Measurements from ENCODE around the gene TNFAIP3.
A peak's percentile ranks its signal among the peaks of the same experiment; 100 is the strongest.
"Not testable (repeated sequence)": the region's sequence is repeated elsewhere in the genome, so short reads cannot be mapped to it uniquely, and the experiment has no call there.

Gene TNFAIP3

DNA sequence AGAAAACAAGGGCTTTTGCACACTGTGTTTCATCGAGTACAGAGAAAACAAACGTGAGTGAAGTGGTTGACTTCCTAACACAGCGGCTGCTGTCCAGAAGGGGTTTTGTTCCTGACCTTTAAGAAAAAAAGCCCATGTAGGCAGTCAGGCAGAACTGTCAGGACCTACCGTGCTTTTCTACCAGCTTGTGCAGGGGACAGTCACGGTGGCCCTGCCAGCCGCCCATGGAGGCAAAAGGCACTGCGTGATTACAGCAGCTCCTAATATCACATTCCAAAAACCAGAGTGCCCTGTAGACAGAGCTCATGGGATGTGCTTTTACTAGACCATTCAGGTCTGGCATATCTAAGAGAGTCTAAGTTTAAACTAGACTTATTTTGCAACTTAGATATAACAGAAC, 12.2 kb downstream of the TNFAIP3 start:
- DNase-seq, result no peak

DNA sequence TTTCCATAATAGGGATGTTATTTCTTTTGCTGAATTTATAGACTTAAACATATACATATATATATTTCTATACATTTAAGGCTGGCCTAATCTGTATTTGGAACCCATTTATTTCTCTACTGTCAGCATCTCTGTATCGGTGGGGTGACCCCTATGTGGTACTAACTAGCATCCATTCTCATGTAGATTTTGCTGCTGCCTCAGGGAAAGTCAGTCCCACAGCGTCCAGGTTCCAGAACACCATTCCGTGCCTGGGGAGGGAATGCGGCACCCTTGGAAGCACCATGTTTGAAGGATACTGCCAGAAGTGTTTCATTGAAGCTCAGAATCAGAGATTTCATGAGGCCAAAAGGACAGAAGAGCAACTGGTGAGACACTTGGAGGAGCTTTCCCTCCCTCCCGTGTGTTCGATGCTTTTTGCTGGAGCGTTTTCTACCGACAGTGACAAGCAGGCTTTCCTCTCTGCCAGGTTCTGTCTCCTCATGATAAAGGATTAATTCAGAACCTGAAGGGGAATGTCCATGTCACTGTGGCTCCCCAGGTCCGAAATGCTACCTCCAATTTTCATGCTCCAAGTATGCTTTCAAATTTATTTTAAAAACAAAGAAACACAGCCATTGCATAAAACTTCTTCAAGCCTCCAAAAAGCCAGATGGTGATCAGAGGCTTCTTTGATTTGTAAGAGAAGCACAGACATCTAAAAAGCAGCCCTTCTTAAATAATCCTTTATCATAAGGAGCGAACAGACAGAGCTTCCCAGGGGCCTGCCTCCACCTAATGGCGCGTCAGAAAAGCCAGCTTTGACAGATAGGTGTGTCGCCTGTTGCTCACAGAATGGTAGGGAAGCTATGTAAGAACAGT, 13.1 kb downstream of the TNFAIP3 start:
- DNase-seq, result no peak

DNA sequence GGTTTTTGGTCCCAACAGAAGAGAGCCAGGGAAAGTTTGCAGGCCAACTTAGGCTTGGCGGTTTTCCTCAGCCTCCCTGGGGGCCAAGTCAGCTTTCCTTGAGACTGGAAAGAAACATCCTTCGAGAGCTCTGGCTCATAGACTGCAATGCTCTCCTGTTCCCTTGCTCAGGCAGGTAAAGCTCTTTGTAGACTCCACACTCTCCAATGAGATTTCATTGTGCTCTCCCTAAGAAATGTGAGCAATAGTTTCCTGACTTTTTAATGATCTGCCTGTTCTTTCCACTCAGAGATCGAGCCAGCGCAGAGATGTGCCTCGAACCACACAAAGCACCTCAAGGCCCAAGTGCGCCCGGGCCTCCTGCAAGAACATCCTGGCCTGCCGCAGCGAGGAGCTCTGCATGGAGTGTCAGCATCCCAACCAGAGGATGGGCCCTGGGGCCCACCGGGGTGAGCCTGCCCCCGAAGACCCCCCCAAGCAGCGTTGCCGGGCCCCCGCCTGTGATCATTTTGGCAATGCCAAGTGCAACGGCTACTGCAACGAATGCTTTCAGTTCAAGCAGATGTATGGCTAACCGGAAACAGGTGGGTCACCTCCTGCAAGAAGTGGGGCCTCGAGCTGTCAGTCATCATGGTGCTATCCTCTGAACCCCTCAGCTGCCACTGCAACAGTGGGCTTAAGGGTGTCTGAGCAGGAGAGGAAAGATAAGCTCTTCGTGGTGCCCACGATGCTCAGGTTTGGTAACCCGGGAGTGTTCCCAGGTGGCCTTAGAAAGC, 13.9 kb downstream of the TNFAIP3 start:
- DNase-seq, result no peak

DNA sequence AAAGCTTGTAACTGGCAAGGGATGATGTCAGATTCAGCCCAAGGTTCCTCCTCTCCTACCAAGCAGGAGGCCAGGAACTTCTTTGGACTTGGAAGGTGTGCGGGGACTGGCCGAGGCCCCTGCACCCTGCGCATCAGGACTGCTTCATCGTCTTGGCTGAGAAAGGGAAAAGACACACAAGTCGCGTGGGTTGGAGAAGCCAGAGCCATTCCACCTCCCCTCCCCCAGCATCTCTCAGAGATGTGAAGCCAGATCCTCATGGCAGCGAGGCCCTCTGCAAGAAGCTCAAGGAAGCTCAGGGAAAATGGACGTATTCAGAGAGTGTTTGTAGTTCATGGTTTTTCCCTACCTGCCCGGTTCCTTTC, 14.4 kb downstream of the TNFAIP3 start:
- no peak for DNase-seq

DNA sequence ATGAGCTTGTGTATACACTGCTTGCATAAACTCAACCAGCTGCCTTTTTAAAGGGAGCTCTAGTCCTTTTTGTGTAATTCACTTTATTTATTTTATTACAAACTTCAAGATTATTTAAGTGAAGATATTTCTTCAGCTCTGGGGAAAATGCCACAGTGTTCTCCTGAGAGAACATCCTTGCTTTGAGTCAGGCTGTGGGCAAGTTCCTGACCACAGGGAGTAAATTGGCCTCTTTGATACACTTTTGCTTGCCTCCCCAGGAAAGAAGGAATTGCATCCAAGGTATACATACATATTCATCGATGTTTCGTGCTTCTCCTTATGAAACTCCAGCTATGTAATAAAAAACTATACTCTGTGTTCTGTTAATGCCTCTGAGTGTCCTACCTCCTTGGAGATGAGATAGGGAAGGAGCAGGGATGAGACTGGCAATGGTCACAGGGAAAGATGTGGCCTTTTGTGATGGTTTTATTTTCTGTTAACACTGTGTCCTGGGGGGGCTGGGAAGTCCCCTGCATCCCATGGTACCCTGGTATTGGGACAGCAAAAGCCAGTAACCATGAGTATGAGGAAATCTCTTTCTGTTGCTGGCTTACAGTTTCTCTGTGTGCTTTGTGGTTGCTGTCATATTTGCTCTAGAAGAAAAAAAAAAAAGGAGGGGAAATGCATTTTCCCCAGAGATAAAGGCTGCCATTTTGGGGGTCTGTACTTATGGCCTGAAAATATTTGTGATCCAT, 15.3 kb downstream of the TNFAIP3 start:
- no peak for DNase-seq

DNA sequence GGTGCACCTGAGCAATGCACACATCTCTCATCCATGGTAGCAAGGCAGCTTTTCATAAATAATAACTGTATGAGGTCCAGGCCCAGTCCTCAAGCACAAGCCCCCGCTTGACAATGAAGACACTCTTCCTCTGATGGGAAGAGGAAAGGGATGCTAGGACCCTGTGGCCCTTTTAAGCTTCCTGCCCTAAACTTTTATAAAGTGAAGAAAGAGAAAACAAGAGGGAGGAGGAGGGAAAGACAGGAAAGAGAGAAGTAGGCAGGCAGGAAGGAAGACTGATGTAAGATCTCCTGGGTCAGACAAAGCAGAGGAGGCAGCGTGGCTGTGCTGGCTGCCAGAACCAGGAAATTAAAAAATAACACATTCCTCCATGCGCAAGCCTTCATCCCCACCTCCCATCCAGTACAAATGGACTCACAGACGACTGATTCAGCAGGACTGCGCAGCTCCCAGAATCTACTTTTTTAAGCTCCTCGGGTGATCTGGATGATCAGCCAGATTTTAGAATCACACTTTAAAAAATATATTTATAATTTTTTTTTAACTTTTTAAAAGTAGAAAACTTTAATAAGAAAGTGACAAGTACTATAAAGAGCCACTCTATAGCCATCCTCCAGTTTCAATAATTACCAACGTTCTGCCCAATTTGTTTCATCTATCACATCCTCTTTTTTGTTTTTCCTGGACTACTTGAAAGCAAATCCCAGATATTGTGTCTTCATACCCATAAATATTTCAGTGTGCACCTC, 16.5 kb downstream of the TNFAIP3 start:
- DNase-seq, result no peak

DNA sequence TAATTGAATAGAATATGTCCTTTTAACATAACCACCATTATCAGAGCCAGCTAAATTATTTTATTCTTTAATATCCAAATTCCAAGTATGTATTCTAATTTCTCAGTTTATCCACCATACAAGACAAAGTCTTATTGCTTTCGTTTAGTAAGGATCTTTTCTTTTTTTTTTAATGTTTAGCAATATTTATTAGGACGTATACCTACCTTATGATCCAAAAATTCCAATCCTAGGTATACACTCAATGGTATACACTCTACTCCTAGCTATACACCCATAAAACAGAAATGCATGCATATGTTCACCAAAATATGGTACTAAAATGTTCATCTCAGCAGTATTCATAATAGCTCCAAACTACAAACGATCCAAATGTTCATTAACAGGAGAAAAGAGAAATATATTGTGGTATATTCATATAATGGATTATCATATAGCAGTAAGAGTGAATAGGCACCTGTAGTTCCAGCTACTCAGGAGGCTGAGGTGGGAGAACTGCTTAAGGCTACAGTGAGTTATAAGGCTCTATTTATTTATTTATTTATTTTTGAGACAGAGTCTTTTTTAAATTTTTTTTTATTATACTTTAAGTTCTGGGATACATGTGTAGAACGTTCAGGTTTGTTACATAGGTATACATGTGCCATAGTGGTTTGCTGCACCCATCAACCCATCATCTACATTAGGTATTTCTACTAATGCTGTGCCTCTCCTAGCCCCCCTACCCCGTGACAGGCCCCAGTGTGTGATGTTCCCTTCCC, 17.3 kb downstream of the TNFAIP3 start:
- no peak for DNase-seq

DNA sequence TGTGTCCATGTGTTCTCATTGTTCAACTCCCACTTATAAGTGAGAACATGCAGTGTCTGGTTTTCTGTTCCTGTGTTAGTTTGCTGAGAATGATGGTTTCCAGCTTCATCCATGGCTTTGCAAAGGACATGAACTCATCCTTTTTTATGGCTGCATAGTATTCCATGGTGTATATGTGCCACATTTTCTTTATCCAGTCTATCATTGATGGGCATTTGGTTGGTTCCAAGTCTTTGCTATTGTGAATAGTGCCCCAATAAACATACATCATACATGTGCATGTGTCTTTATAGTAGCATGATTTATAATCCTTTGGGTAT, 17.8 kb downstream of the TNFAIP3 start:
- not testable (repeated sequence) for DNase-seq

DNA sequence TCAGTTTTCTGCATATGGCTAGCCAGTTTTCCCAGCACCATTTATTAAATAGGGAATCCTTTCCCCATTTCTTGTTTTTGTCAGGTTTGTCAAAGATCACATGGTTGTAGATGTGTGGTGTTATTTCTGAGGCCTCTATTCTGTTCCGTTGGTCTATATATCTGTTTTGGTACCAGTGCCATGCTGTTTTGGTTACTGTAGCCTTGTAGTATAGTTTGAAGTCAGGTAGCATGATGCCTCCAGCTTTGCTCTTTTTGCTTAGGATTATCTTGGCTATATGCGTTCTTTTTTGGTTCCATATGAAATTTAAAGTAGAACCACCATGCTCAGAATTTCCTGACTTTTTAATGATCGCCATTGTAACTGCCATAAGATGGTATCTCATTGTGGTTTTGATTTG, 19.2 kb downstream of the TNFAIP3 start:
- not testable (repeated sequence) for DNase-seq

DNA sequence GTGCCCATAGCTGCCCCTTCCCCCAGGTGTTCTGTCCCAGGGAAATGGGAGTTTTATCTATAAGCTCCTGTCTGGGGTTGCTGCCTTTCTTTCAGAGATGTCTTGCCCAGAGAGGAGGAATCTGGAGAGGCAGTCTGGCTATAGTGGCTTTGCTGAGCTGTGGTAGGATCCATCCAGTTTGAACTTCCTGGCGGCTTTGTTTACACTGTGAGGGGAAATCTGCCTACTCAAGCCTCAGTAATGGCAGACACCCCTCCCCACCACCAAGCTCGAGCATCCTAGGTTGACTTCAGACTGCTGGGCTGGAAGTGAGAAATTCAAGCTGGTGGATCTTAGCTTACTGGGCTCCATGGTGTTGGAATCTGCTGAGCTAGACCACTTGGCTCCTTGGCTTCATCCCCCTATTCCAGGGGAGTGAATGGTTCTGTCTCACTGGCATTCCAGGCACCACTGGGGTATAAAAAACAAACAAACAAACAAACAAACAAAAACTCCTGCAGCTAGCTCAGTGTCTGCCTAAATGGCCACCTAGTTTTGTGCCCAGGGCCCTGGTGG, 24.0 kb downstream of the TNFAIP3 start:
- no peak for DNase-seq

DNA sequence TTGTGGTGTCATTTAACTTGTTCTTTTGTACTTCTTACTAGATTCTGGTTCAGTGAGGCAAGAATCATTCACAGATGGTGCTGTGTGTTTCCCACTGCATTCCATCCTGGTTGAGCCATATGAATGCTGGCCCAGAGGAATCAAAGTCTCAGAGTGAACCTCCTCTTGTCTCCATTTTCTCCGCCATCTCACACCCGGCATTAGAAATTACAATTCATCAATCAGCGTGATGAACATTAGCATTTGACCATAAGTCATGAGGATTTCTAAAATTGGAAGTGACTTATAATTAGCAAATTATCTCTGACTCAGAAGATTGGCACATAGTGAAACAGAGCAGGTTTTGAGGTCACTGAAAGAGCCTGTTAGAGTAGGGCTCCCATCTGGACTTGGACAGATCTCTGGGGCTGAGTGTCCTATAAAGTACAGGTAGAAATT, 25.2 kb downstream of the TNFAIP3 start:
- peak; percentile 95 for DNase-seq

DNA sequence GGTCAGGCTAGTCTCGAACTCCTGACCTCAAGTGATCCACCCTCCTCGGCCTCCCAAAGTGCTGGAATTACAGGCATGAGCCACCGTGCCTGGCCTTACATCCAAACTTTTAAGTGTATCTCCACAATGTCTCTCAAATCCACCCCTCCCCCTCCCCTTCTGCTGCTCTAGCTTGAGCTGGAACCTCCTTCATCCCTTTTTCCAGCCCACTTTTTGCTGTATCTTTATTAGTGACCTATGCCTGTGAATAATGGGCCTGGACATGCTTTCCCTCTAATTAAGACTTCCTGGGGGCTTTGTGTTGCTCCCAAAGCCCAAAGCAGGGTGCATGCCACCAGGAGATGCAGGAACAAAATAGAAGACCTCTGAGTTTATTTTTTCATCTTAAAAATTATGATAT, 26.1 kb downstream of the TNFAIP3 start:
- DNase-seq, result no peak

DNA sequence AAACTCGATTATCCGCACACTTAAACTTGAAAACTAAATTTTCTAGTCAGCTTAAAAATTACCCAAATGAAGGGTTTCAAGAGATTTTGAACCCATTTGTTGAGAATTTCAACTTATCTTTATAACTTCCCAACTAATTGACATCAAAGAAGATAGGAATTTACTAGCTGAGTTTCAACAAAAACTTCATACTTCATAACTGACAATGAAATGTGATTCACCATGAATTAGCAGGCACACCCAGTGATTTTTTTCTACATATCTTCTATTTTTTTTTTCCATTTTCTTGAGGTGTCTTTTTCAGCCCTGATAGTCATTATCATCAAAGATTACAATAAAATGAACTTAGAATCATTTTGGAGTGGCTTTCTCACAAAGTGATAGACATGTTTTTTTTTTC, 26.7 kb downstream of the TNFAIP3 start:
- peak; percentile 30 for DNase-seq

DNA sequence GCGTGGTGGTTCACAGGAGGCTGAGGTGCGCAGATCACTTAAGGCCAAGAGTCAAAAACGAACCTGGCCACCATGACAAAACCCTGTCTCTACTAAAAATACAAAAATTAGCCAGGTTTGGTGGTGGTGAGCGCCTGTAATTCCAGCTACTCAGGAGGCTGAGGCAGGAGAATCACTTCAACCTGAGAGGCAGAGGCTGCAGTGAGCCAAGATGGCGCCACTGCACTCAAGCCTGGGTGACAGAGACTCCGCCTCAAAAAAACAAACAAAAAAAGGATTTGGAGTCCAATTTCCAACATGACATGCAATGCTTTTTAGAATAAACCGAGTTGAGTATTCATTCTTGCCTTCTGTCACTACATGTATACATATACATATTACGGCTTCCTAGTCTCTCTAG, 27.3 kb downstream of the TNFAIP3 start:
- not testable (repeated sequence) for DNase-seq

DNA sequence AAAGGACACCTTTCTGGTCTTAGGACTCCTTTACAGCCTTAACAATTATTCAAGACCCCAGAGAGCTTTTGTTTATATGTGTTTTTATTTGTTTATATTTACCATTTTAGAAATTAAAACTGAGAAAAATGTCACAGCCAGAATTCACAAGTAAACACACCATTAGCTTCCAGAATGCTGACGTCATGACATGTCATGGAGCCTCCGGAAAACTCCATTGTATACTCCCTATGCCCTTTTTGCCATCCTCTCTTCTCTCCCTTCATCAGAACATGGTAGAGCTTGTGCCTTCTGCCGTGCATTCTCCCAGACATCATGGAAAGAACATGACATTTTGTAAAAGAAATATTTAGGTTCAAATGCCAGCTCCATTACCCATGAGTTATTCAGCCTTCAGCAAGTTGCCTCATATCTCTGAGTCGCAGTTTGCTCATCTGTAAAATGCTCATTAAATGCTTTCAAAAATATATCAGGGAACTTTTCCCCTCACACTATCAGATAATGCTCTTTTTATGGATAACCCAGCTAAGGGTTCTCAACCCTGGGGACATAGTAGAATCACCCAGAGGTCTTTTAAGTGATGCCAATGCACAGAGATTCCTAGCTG, 27.8 kb downstream of the TNFAIP3 start:
- DNase-seq, result peak; percentile 76

DNA sequence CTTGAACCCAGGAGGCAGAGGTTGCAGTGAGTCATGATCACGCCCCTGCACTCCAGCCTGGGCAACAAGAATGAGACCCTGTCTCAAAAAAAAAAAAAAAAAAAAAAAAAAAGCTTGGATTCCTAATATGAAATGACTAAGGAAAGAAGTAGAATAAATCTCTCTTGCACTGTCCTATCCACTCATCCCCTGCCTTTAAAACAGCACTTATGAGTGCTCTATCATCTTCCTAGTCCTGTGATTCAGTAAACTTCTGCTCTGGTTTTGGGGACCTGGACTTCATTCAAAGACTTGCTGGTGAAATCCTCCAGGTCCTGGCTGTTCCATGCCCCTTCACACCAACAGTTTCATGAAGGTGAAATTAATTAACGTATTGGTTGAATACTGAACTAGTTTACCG, 29.6 kb downstream of the TNFAIP3 start:
- DNase-seq, result no peak

DNA sequence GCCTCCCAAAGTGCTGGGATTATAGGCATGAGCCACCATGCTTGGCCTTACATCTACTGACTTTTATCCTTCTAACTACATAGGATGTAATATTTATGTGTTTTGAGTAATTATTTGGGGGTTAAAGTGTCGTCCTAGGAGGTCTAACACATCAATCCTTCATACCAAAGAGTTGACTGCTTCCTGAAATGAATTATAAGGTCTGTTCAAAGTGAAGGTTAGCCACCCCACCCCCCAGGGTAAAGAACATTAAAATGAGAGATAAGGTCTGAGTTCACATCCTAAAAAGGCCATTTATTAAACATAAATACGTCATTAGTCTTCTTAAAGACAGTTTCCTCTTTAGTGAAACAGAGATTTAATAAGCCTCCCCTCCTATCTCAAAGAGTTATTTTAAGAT, 33.8 kb downstream of the TNFAIP3 start:
- peak; percentile 72 for DNase-seq

DNA sequence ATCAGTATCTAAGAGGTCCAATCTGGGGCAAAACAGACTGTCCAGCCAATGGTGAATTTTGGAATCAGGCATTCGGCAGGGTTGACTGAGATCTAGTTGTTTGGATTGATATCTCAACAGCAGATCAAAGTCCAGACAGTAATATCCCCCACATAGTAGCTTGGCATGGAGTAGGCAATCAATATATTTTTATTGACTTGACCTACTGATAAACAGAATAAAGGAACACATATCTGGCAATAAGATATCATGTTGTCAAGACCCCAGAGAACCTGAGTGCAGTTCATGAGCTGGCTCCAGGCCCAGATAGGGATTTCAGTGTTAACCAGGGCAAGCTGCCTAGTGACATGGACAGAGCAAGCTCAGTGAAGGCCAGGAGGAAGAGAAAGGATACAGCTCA, 34.4 kb downstream of the TNFAIP3 start:
- no peak for DNase-seq

DNA sequence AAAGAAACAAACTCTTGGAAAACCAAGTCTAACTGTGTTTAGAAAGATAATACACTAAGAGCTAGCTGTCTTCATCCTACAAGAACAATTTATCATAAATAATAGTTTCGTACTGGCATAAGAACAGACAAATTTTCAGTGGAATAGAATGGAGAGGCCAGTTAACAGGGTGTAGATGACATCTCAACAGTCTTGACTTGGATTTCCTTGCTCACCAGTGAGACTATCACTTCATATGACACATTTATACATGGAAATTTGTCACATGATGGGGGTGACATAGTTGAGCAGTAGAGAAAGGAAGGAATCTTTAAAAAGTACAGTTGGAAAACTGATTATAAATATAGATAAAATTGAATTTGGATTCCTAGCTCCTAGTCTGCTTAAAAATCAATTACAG, 35.6 kb downstream of the TNFAIP3 start:
- no peak for DNase-seq

DNA sequence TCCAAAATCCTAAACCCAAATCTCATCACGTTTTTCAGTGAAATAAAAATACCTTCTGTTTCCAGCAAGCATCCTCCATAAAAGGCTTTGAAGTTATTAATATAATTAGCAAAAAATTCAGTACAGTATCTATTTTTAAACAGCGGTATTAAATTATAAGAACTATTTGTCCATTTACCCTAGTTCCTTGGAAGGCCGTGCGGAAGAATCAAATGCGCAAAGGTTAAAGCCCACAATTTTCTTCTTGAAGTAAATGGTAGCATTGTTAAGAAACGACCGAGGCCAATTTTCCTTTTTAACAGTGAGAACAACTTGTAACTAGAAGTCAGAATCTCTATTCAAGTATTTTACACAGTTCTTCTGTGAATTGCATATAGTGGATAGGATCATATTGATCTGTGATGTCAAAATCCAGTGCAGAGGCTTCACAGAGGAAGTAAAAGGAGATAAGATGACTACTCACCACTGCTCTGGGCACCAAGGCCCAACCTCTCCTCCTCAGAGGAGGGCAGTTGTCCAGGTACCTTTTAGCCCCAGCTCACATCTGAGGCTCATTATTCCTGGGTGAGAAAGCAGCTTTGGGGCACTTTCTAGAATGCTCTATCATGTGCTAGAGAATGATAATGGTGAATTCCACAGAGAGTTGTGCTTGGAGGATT, 36.3 kb downstream of the TNFAIP3 start:
- DNase-seq, result no peak

All from fibroblast of skin of abdomen (primary cell).